Measurements from ENCODE around the gene RRBP1.

RRBP1 gene

GRCh38 chr20:17617868-17618672 is 64.0 kb downstream of the RRBP1 start:
- DNase-seq = no peak

- peak; percentile 25 for DNase-seq
Measured at GRCh38 chr20:17617212-17617867, 64.7 kb downstream of the RRBP1 start.

- no peak for DNase-seq
Measured at GRCh38 chr20:17616480-17617211, 65.4 kb downstream of the RRBP1 start.

- no peak for DNase-seq
Measured at GRCh38 chr20:17615645-17616479, 66.2 kb downstream of the RRBP1 start.

GRCh38 chr20:17614812-17615644 is 67.0 kb downstream of the RRBP1 start:
- DNase-seq = no peak

GRCh38 chr20:17614176-17614811 is 67.7 kb downstream of the RRBP1 start:
- no peak for DNase-seq

GRCh38 chr20:17613328-17614175 is 68.5 kb downstream of the RRBP1 start:
- no peak for DNase-seq

- no peak for DNase-seq
Measured at GRCh38 chr20:17612992-17613327, 69.1 kb downstream of the RRBP1 start.

GRCh38 chr20:17612287-17612991 is 69.6 kb downstream of the RRBP1 start:
- no peak for DNase-seq

- DNase-seq = no peak
Measured at GRCh38 chr20:17611540-17612286, 70.3 kb downstream of the RRBP1 start.

GRCh38 chr20:17611290-17611539 is 70.8 kb downstream of the RRBP1 start:
- no peak for DNase-seq

GRCh38 chr20:17610566-17611289 is 71.3 kb downstream of the RRBP1 start:
- DNase-seq = no peak

- no peak for DNase-seq
Measured at GRCh38 chr20:17609811-17610377, 72.1 kb downstream of the RRBP1 start.

- no peak for DNase-seq
Measured at GRCh38 chr20:17608701-17609497, 73.1 kb downstream of the RRBP1 start.

- DNase-seq = no peak
Measured at GRCh38 chr20:17606001-17606400, 76.0 kb downstream of the RRBP1 start.

- no peak for DNase-seq
Measured at GRCh38 chr20:17605131-17605660, 76.8 kb downstream of the RRBP1 start.

- DNase-seq = no peak
Measured at GRCh38 chr20:17602493-17602892, 79.5 kb downstream of the RRBP1 start.

All from effector CD8-positive, alpha-beta T cell (primary cell).